ENCODE results near the gene ZNRF3.

- TF ChIP-seq, protein P1, sequence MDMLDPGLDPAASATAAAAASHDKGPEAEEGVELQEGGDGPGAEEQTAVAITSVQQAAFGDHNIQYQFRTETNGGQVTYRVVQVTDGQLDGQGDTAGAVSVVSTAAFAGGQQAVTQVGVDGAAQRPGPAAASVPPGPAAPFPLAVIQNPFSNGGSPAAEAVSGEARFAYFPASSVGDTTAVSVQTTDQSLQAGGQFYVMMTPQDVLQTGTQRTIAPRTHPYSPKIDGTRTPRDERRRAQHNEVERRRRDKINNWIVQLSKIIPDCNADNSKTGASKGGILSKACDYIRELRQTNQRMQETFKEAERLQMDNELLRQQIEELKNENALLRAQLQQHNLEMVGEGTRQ (IDR thresholded peaks at IDR 0.05; ENCODE audit: borderline replicate concordance, low read depth, low read length), result no peak
- TF ChIP-seq POLR2AphosphoS5 (IDR thresholded peaks at IDR 0.05; ENCODE audit: low read depth, low read length) (no peak), JUND (IDR thresholded peaks at IDR 0.05) (no peak), YY1 (IDR thresholded peaks at IDR 0.05; ENCODE audit: low read depth) (no peak), TCF12 (IDR thresholded peaks at IDR 0.05) (no peak), RFX5 (IDR thresholded peaks at IDR 0.05; ENCODE audit: low read length) (no peak), USF1 (IDR thresholded peaks at IDR 0.05; ENCODE audit: borderline replicate concordance, low read depth) (no peak), RXRA (IDR thresholded peaks at IDR 0.05; ENCODE audit: borderline replicate concordance, low read depth) (no peak), SMC3 (IDR thresholded peaks at IDR 0.05; ENCODE audit: low read depth, low read length) (no peak), EP300 (IDR thresholded peaks at IDR 0.05; ENCODE audit: borderline replicate concordance in 1 of 2, low read depth in 1 of 2, low read length in 1 of 2) (no peak)
- TF ChIP-seq, protein P2, sequence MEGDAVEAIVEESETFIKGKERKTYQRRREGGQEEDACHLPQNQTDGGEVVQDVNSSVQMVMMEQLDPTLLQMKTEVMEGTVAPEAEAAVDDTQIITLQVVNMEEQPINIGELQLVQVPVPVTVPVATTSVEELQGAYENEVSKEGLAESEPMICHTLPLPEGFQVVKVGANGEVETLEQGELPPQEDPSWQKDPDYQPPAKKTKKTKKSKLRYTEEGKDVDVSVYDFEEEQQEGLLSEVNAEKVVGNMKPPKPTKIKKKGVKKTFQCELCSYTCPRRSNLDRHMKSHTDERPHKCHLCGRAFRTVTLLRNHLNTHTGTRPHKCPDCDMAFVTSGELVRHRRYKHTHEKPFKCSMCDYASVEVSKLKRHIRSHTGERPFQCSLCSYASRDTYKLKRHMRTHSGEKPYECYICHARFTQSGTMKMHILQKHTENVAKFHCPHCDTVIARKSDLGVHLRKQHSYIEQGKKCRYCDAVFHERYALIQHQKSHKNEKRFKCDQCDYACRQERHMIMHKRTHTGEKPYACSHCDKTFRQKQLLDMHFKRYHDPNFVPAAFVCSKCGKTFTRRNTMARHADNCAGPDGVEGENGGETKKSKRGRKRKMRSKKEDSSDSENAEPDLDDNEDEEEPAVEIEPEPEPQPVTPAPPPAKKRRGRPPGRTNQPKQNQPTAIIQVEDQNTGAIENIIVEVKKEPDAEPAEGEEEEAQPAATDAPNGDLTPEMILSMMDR (IDR thresholded peaks at IDR 0.05), result no peak
These were observed 35.3 kb downstream of the ZNRF3 start for GRCh38 chr22:28918550-28919271.

Measured in SK-N-SH (cell line).